T-helper 2 cell treated with Interferon-gamma antibody and Interleukin-4, amounts not matched to agents 100 ng/mL and 5 ng/mL, for 36 hours (primary cell): Measurements from ENCODE around the gene COL23A1. TPM values are rescaled to one million over a fixed set of nuclear protein-coding genes. Genes with fewer than 3 reads are reported as not detected.

Experiments used
- intact Hi-C: fragments of 100-400 bp; cut with micrococcal nuclease; formaldehyde crosslinking; loops from one replicate; pipeline ENCODE4 v1.15.1; 2023
- total RNA-seq: library from RNA; stranded (reverse); gene quantifications from 2 replicates; pipeline ENCODE4 v1.2.3, GENCODE V29; 2022

Gene COL23A1
- total RNA-seq: 0.07 and 0.09 TPM in 2 replicates

GRCh38 chr5:178590141-178590923, at the start of gene COL23A1:
COL23A1 (minus strand) TSS chr5:178590393.
- intact Hi-C loops: loop anchor here (1.0 kb wide), 1 partner anchor 355 kb away; no protein-coding TSS in a partner anchor

GRCh38 chr5:178637356-178638074, 47.3 kb upstream of the COL23A1 start:
- intact Hi-C loops: no loop called here

DNA sequence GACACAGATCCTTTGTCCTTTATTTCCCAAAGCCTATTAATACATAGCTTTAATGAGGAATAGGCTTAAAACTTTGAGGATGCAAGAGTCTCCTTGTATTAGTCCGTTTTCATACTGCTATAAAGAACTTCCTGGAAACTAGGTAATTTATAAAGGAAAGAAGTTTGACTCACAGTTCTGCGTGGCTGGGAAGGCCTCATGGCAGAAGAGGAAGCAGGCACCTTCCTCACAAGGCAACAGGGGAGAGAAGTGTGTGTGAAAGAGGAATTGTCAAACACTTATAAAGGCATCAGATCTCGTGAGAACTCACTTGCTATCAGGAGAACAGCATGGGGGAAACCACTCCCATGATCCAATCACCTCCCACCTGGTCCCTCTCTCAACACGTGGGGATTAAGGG, 42.1 kb upstream of the COL23A1 start:
- intact Hi-C loops: no loop called here

- intact Hi-C loops: no loop called here
Observed at GRCh38 chr5:178630951-178631350, 40.8 kb upstream of the COL23A1 start.

DNA sequence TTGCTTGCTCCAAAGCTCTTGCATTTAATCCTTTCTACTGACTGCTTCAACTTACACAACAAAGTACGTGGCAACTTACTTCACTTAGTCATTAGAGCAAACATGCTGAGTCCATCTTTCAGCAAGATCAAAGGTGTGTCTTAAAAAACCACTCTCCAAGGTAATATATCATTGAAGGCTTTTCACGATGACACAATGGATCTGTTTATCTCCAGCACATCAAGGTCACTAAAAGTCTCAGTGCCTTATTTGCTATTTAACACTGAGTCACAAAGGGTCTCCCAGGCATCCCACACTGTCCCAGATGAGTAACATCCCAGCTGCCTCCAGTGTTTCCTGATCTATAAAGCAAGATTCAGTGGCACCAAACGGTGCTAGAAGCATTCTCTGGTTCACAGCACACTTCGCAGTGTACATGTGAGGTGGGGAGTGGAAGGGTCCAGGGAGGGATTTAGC, 40.3 kb upstream of the COL23A1 start:
- intact Hi-C loops: no loop called here

- intact Hi-C loops: loop anchor here (1.0 to 10.0 kb wide), 9 partner anchors 103 to 1444 kb away; partner anchors contain the start of genes CANX, HNRNPH1, PHYKPL and RNF130
Observed at GRCh38 chr5:178627259-178627598, 37.0 kb upstream of the COL23A1 start.

GRCh38 chr5:178626484-178627258, 36.5 kb upstream of the COL23A1 start, which contains the start of gene CLK4:
CLK4 (minus strand) TSS chr5:178627050; CDS start chr5:178623416, 3,634 bp downstream.
- intact Hi-C loops: loop anchor here (1.0 to 10.0 kb wide), 9 partner anchors 104 to 1444 kb away; partner anchors contain the start of genes CANX, HNRNPH1, PHYKPL and RNF130

DNA sequence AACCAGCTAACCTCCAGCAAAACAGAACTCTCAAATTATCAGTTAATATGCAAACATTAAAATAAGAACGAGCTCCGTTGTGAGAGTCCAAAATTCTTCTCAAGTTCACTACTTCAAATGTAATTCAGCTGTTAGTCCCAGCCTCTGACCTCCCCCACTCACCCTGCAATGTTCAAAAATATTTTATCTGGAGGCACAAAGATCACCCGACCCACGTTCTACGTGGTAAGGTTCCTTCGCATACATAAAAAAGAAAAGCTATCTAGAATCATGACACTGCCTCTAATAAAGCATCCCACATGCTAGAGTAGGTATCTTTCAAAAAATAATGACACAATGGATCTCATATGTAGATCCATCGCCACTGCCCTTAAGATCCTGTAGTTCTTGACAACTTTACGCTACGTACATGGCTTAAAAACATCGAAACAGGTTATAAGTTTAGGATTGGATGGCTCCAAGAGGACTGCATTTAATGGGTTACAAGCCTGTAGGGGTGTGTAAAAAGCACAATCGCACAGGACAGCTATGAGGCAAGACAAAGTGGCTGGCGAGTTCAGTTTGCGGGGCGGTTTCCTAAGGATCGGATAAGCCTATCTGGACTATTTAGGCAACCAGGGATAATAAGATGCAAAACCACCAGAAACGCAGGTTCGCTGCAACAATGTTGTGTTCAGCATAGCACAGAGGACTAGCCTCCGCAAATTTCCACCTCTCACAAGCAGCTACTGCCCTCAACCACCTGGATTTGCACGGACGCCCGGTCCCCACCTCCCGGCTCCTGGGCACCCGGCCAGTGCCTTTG, 35.7 kb upstream of the COL23A1 start:
- intact Hi-C loops: loop anchor here (2.0 to 10.0 kb wide), 7 partner anchors 393 to 1445 kb away; partner anchors contain the start of genes CANX, HNRNPH1, PHYKPL and RNF130

DNA sequence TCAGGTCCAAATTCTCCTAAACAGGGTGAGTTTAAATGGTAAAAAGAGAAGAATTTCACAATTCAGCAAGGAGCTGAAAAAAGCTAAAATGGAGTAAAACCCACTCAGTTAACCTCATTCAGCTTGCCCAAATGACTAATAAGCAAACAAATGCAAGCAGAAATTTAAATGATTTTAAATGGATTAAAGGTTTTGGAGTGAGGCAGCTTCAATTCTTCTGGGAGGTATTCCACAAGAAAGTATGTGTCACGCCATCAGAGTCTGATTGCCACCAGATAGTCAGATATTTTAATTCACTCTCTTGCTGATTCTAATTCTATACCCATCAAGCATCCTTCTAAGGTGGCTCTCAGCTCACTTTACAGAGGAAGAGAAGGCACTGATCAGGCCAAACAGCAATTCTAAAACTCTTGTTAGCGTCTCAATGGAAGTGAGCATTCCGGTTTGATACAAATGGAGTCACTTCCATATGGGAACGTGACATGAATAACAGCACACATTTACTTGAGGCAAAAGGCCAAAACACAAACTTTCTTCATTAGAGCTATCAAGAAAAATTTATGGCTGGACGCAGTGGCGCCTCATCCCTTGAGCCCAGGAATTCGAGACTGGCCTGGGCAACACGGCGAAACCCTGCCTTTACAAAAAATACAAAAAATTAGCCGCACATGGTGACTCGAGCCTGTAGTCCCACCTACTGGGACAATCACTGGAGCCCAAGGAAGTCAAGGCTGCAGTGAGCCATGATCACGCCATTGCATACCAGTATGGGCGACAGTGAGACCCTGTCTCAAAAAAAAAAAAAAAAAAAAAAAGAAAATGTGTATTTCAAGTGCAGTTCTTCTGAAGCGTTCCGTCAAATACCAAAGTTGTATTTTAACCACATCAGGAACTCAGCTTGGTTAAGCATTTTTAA, 34.7 kb upstream of the COL23A1 start:
- intact Hi-C loops: loop anchor here (5.0 to 10.0 kb wide), 2 partner anchors 397 to 1070 kb away; partner anchors contain the start of genes CANX and ZNF879

- intact Hi-C loops: loop anchor here (10.0 kb wide), 1 partner anchor 1072 kb away; the partner anchor contains the start of gene CANX
Observed at GRCh38 chr5:178622679-178623247, 32.6 kb upstream of the COL23A1 start.

DNA sequence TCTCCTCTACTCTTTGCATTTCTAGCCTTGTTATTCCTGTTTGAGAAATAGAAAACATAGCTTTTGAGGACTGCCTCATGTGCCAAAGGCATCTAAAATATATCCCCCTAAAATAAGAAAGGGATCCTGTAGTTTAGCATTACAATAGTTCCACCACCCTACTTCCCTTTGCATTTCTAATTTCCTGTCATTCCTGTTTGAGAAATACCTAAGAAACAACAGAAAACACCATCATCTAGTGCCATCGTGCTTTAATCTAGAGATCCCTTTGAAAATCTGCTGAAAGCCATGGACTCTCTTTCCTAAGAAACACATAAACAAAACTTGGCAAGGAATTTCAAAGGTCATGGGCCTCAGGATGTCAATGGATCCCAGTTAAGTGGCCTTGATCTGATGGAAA, 29.2 kb upstream of the COL23A1 start:
- intact Hi-C loops: no loop called here

- intact Hi-C loops: no loop called here
Observed at GRCh38 chr5:178612299-178612698, 22.1 kb upstream of the COL23A1 start.

- intact Hi-C loops: no loop called here
Observed at GRCh38 chr5:178606269-178606668, 16.1 kb upstream of the COL23A1 start.

- intact Hi-C loops: no loop called here
Observed at GRCh38 chr5:178605788-178606187, 15.6 kb upstream of the COL23A1 start.

- intact Hi-C loops: no loop called here
Observed at GRCh38 chr5:178602752-178603151, 12.6 kb upstream of the COL23A1 start.

- intact Hi-C loops: no loop called here
Observed at GRCh38 chr5:178595750-178596149, 5.6 kb upstream of the COL23A1 start.

DNA sequence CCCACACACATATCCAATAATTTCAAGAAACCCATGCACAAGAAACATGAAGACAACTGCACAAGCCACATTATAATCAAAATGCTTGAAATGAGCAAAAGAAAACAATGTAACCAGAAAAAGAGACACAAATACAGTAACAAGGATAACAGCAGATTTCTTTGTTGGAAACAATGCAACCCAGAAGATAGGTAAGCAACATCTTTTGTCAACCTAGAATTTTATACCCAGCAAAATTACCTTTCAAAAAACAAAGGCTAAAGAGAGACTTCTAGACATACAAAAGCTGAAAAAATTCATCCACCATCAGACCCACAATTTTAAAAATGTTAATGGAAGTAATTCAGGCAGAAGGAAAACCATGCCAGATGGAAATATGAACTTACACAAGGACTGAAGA, 5.0 kb upstream of the COL23A1 start:
- intact Hi-C loops: no loop called here

DNA sequence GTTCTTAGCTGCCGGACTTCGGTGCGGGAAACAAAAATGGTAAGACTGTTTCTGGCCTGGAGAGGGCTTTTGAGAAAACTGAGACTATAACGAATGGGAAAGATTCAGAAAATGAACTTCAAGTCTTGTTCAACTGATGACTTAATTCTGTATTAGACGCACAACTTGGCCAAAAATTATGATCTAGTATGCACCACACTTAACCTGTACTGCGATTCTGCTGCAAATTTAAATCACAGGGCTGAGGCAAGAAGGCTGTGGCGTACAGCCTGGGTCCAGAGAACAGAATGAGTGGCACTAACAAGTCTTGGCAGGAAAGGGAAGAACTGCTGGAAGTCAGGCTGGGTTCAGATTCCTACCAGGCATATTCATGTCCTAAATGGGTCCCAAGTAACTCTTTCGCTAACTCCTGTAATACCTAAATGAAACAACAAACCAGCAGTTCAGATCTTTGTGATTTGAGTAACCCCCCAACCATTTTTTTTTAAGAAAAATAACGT, 781 bp upstream of the COL23A1 start:
- intact Hi-C loops: loop anchor here (1.0 kb wide), 1 partner anchor 356 kb away; no protein-coding TSS in a partner anchor
